Measurements from ENCODE around the gene INAFM2. TPM values are rescaled to one million over a fixed set of nuclear protein-coding genes. Genes with fewer than 3 reads are reported as not detected.

Gene INAFM2
- total RNA-seq, 1 experiment from 2014 or later: 25.4 TPM

- no peak overlapping the region for H2BK12ac ChIP-seq (ENCODE audit: insufficient read length, low read depth, low read length)
- peaks cover 3% of the 10 kb centered on the region; the same call in 1 of the 2 replicates for H3K4me1 ChIP-seq (ENCODE audit: insufficient read depth, low read length)
- H2AK5ac ChIP-seq (ENCODE audit: insufficient read length, low read length): no peak overlapping the region
- no peaks in the 10 kb centered on the region; a peak in 1 of 5 replicates for H3K9me3 Mint-ChIP-seq
- H3K9me3 ChIP-seq (ENCODE audit: control insufficient read depth, low read depth, low read length): no peaks in the 10 kb centered on the region
- H3K27me3 Mint-ChIP-seq (ENCODE audit: low read depth): peaks cover 89% of the 10 kb centered on the region
- no peak overlapping the region for H3K23ac ChIP-seq (ENCODE audit: insufficient read length, low read depth, low read length)
- WGBS (ENCODE audit: extremely low coverage, insufficient read length, low lambda C conversion rate): no CpG with 5 or more reads among the region's 92 CpGs
- no peaks in the 10 kb centered on the region; a peak in 2 of 7 replicates for H3K36me3 Mint-ChIP-seq (ENCODE audit: insufficient read depth in 1 of 3, low read depth in 3 of 3)
- H3T11ph ChIP-seq (ENCODE audit: low read length): no peak overlapping the region
- no peak overlapping the region for H3K27ac Mint-ChIP-seq
- no peak overlapping the region for H3K9ac ChIP-seq (ENCODE audit: extremely low read depth, insufficient read length, low read length)
- H4K20me1 ChIP-seq (ENCODE audit: control insufficient read depth, insufficient read depth, insufficient read length): no peaks in the 10 kb centered on the region
- H4K91ac ChIP-seq (ENCODE audit: insufficient read length, low read depth, low read length): no peak overlapping the region
- no peak overlapping the region for H4K5ac ChIP-seq (ENCODE audit: insufficient read length, low read depth, low read length)
- H3K4me3 Mint-ChIP-seq: peak overlapping the region; percentile 50 to 73
- H3K23me2 ChIP-seq (ENCODE audit: insufficient read length, low read depth, low read length, poor library complexity, severe bottlenecking): peaks cover 10% of the 10 kb centered on the region
- no peak overlapping the region for H2BK120ac ChIP-seq (ENCODE audit: low read depth, low read length, poor library complexity, severe bottlenecking)
- H2BK20ac ChIP-seq (ENCODE audit: low read depth, low read length, poor library complexity, severe bottlenecking): no peak overlapping the region
- no peak overlapping the region for H3K4ac ChIP-seq (ENCODE audit: low read depth, low read length)
- H2BK15ac ChIP-seq (ENCODE audit: low read depth, low read length): no peak overlapping the region
- H3K27me3 ChIP-seq (ENCODE audit: insufficient read depth, low read length): peaks cover 37% of the 10 kb centered on the region; the same call in 1 of the 2 replicates
- H3K18ac ChIP-seq (ENCODE audit: insufficient read length, low read depth, low read length): no peak overlapping the region
- no peaks in the 10 kb centered on the region for H3K79me1 ChIP-seq (ENCODE audit: insufficient read depth, low read depth, low read length, poor library complexity, severe bottlenecking)
- H3K27ac ChIP-seq (ENCODE audit: insufficient read length, low read depth, low read length): no peak overlapping the region
- H3K4me2 ChIP-seq (ENCODE audit: insufficient read depth, insufficient read length, low read length): peak overlapping the region; percentile 41
- H3K14ac ChIP-seq (ENCODE audit: insufficient read depth, low read length): no peak overlapping the region
- no peaks in the 10 kb centered on the region for H3K79me2 ChIP-seq (ENCODE audit: insufficient read depth, low read length)
- no peak overlapping the region for H4K8ac ChIP-seq (replicated peaks; ENCODE audit: insufficient read length, low read depth, low read length)
- DNase-seq: peak; percentile 74
- no peak overlapping the region for H2AFZ ChIP-seq (ENCODE audit: low read length)
- no peak overlapping the region for H3K56ac ChIP-seq (ENCODE audit: insufficient read length, low read depth, low read length)
- H3K4me1 Mint-ChIP-seq: peaks cover 38 to 66% of the 10 kb centered on the region in 2 experiments
- H2BK5ac ChIP-seq (ENCODE audit: insufficient read length, low read length): no peak overlapping the region
- peak; percentile 70 for TF ChIP-seq CTCF (conservative IDR thresholded peaks at IDR 0.05)
These were observed 41.2 kb upstream of the INAFM2 start for GRCh38 chr15:40282147-40282868.
